Fibroblast of skin of left biceps (primary cell): ENCODE data around the gene FBXO34.

ENCODE experiments used
- DNase-seq, 2 experiments: peaks; one replicate each; pipeline ENCODE4 v3.0.0-alpha.2; 2013; ENCODE audit warnings: low read depth in 2 of 2

FBXO34 gene

GRCh38 chr14:55270832-55271571, at the start of gene FBXO34:
TSS of gene FBXO34 (plus strand) at chr14:55271421. CDS start at chr14:55350391, 78,970 bp downstream.
- DNase-seq, result peak; percentile 90 to 93

GRCh38 chr14:55221968-55222367, 49.3 kb upstream of the FBXO34 start:
- no peak for DNase-seq

- DNase-seq, result no peak
These were observed 47.9 kb upstream of the FBXO34 start for GRCh38 chr14:55223364-55223763.

GRCh38 chr14:55228261-55228660, 43.0 kb upstream of the FBXO34 start:
- DNase-seq, result no peak

- no peak for DNase-seq
These were observed 37.6 kb upstream of the FBXO34 start for GRCh38 chr14:55233591-55233990.

GRCh38 chr14:55238019-55238680, 33.1 kb upstream of the FBXO34 start:
- no peak for DNase-seq

- DNase-seq, result no peak
These were observed 31.9 kb upstream of the FBXO34 start for GRCh38 chr14:55239320-55239719.

GRCh38 chr14:55240526-55241178, 30.6 kb upstream of the FBXO34 start:
- DNase-seq, result peak; percentile 17 to 20

- DNase-seq, result no peak
These were observed 29.5 kb upstream of the FBXO34 start for GRCh38 chr14:55241673-55242072.

- DNase-seq, result no peak
These were observed 27.8 kb upstream of the FBXO34 start for GRCh38 chr14:55243386-55243785.

GRCh38 chr14:55243813-55244212, 27.4 kb upstream of the FBXO34 start:
- no peak for DNase-seq

GRCh38 chr14:55245657-55246268, 25.5 kb upstream of the FBXO34 start:
- DNase-seq, result no peak

GRCh38 chr14:55248411-55248810, 22.8 kb upstream of the FBXO34 start:
- DNase-seq, result no peak

GRCh38 chr14:55249423-55249822, 21.8 kb upstream of the FBXO34 start:
- no peak for DNase-seq

- DNase-seq, result no peak
These were observed 17.9 kb upstream of the FBXO34 start for GRCh38 chr14:55253276-55253675.

GRCh38 chr14:55254581-55254980, 16.6 kb upstream of the FBXO34 start:
- no peak for DNase-seq

GRCh38 chr14:55255979-55256378, 15.2 kb upstream of the FBXO34 start:
- no peak for DNase-seq

- no peak for DNase-seq
These were observed 14.6 kb upstream of the FBXO34 start for GRCh38 chr14:55256586-55256985.

- no peak for DNase-seq
These were observed 6.0 kb upstream of the FBXO34 start for GRCh38 chr14:55265197-55265596.

GRCh38 chr14:55267820-55268219, 3.4 kb upstream of the FBXO34 start:
- no peak for DNase-seq

GRCh38 chr14:55271572-55272298, 514 bp downstream of the FBXO34 start:
- peak; percentile 20 to 31 for DNase-seq

GRCh38 chr14:55272387-55272786, 1.2 kb downstream of the FBXO34 start:
- DNase-seq, result no peak
